Retinal pigment epithelial cell (primary cell): Measurements from ENCODE around the gene IKBKE.

Experiments used
- DNase-seq: peaks from one replicate; pipeline ENCODE4 v3.0.0-alpha.2; 2010; ENCODE audit warnings: low read depth
- H3K4me3 ChIP-seq: 2 replicates; pipeline ENCODE4 v1.5.1; 2011; ENCODE audit warnings: mild to moderate bottlenecking, low read length, control low read depth, moderate library complexity
- TF ChIP-seq, protein P1 (sequence below): conservative IDR thresholded peaks from 2 replicates; pipeline ENCODE4 v1.5.1; 2011; ENCODE audit warnings: low read depth, low read length, control low read depth, inconsistent platforms

Gene IKBKE

GRCh38 chr1:206506405-206507283, 36.4 kb downstream of the IKBKE start:
- H3K4me3 ChIP-seq = peak overlapping the region; percentile 57
- no peak for DNase-seq
- TF ChIP-seq, protein P1, sequence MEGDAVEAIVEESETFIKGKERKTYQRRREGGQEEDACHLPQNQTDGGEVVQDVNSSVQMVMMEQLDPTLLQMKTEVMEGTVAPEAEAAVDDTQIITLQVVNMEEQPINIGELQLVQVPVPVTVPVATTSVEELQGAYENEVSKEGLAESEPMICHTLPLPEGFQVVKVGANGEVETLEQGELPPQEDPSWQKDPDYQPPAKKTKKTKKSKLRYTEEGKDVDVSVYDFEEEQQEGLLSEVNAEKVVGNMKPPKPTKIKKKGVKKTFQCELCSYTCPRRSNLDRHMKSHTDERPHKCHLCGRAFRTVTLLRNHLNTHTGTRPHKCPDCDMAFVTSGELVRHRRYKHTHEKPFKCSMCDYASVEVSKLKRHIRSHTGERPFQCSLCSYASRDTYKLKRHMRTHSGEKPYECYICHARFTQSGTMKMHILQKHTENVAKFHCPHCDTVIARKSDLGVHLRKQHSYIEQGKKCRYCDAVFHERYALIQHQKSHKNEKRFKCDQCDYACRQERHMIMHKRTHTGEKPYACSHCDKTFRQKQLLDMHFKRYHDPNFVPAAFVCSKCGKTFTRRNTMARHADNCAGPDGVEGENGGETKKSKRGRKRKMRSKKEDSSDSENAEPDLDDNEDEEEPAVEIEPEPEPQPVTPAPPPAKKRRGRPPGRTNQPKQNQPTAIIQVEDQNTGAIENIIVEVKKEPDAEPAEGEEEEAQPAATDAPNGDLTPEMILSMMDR = no peak

- DNase-seq = no peak
- TF ChIP-seq, protein P1 = no peak
- peak within 1 kb of the TSS; percentile 57 for H3K4me3 ChIP-seq
These were observed 37.2 kb downstream of the IKBKE start, which contains the start of gene RASSF5 for GRCh38 chr1:206507284-206508129. Gene RASSF5 (plus strand): TSS chr1:206507531. CDS start chr1:206507603, 72 bp downstream.

DNA sequence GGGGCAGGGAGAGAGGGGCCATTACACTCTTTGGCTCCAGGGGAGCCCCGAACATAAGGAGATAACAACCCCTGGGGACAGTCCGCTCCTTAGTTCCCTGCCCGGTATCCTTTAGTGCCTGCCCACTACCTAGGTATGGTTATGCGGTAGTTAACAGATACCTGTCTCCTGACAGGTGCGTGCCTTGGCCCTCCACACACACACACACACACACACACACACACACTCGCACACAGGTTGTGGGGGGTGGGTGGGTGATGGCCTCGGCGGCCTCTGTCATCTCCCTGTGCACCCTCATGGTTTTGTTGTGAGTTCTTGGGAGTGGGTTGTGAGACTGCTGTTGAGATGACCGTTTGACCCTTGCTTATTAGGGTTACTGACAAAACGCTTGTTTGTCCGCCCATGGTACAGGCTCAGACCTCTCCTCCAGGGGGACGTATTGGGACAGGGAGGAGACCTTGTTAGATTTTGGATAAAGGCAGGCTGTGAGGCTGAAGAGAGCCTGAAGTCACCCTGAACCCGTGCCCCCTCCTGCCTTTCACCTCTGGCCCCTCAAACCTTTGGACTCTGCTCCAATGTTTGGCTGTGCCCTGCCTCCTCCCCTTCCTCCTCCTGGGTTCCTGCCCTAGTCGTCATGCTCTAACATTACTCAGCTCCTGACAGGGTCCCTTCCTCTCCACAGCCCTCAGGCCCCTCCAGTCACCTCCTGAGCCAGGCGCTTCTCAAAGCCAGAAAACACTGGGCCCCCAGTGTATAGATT, 38.0 kb downstream of the IKBKE start:
- H3K4me3 ChIP-seq = peak overlapping the region; percentile 57
- TF ChIP-seq, protein P1 = no peak
- no peak for DNase-seq

GRCh38 chr1:206508956-206509355, 38.7 kb downstream of the IKBKE start:
- DNase-seq = no peak
- TF ChIP-seq, protein P1 = no peak
- no peak overlapping the region for H3K4me3 ChIP-seq

- H3K4me3 ChIP-seq = no peak overlapping the region
- TF ChIP-seq, protein P1 = no peak
- DNase-seq = no peak
These were observed 39.5 kb downstream of the IKBKE start for GRCh38 chr1:206509612-206510257.

DNA sequence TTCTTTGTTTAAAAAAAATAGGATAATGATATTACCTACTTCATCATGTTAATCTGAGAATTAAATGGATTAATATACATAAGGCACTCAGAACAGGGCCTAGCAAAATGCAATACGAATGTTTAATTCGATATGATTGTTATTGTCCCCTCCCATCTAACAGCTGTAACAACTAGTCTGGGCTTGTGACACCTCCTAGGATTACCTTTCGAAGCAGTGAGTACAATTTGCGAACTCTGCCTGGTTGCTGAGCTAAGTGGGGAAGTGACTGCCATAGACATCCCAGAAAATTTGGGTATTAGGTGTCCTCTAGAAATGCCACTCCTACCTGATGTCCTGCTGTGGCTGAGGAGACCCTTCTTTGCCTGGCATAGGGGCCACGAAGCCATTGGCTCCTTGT, 40.1 kb downstream of the IKBKE start:
- no peak overlapping the region for H3K4me3 ChIP-seq
- TF ChIP-seq, protein P1 = no peak
- no peak for DNase-seq
